Upper lobe of left lung (tissue), 6 donors: ENCODE measurements around the gene PIGM. TPM values are rescaled to one million over a fixed set of nuclear protein-coding genes. Genes with fewer than 3 reads are reported as not detected.

Experiments
- ATAC-seq, 2 donors: fragments of 200-7000 bp; cut with Tn5 transposase; one replicate each; pipeline ENCODE4 v1.9.1; 2022; ENCODE audit warnings: mild to moderate bottlenecking in 2 of 2, moderate library complexity in 2 of 2; ENCODE audit not compliant: low FRiP score in 2 of 2
- DNase-seq, 2 donors: peaks; one replicate each; pipeline ENCODE4 v3.0.0-alpha.2; 2019 to 2020
- H3K27ac ChIP-seq, 4 donors: fragments of 200-600 bp; sonication (generic); one replicate each; pipeline ENCODE4 v1.5.1; 2016 to 2019
- H3K27me3 ChIP-seq, 4 donors: fragments of 200-600 bp; sonication (generic); one replicate each; pipeline ENCODE4 v1.5.1; 2017 to 2019
- H3K36me3 ChIP-seq, 4 donors: fragments of 200-600 bp; sonication (generic); one replicate each; pipeline ENCODE4 v1.5.1; 2016 to 2019
- H3K4me1 ChIP-seq, 4 donors: fragments of 200-600 bp; sonication (generic); one replicate each; pipeline ENCODE4 v1.5.1; 2018 to 2019
- H3K4me3 ChIP-seq, 4 donors: fragments of 200-600 bp; sonication (generic); one replicate each; pipeline ENCODE4 v1.5.1; 2017 to 2019; ENCODE audit warnings: mild to moderate bottlenecking in 2 of 4, moderate library complexity in 1 of 4
- H3K9me3 ChIP-seq, 4 donors: fragments of 200-600 bp; sonication (generic); one replicate each; pipeline ENCODE4 v1.5.1; 2018 to 2019
- CTCF ChIP-seq, 6 experiments: fragments of 450-650 bp in 4 of 6; fragments of 200-600 bp in 2 of 6; sonication (generic) in 2 of 6; IDR thresholded peaks; one replicate each; pipeline ENCODE4 v1.5.1; 2016 to 2019; ENCODE audit warnings: antibody characterized with exemption in 6 of 6
- EP300 ChIP-seq, 4 donors: sonication (generic); formaldehyde crosslinking; IDR thresholded peaks; one replicate each; pipeline ENCODE4 v1.5.1; 2017; ENCODE audit warnings: antibody characterized with exemption in 4 of 4, control low read depth in 2 of 4
- POLR2A ChIP-seq, 4 donors: fragments of 450-650 bp; IDR thresholded peaks; one replicate each; pipeline ENCODE4 v1.5.1; 2016 to 2017; ENCODE audit warnings: antibody characterized with exemption in 4 of 4, mild to moderate bottlenecking in 2 of 4
- POLR2AphosphoS5 ChIP-seq, 2 donors: sonication (generic); formaldehyde crosslinking; IDR thresholded peaks; one replicate each; pipeline ENCODE4 v1.5.1; 2017; ENCODE audit warnings: antibody characterized with exemption in 2 of 2
- WGBS, 2 donors: methylation state at CpG; one replicate each; pipeline ENCODE4 v1.1.5; 2017 to 2018; 5-methylcytosine and 5-hydroxymethylcytosine counted together
- total RNA-seq, 6 donors: library from RNA; depleted of rRNA in 4 of 6; stranded (reverse); fragments of >200 nt in 4 of 6; gene quantifications; one replicate each; pipeline versions ENCODE4 v1.1.0 to v1.2.1, GENCODE V29; 2016 to 2021
- donor health status: DM: no; HTN: no; CAD: no; lungs with moderate emphysema.
- donor health status: DM: no; HTN: yes; CAD: no; lungs with severe emphysema.

PIGM gene
- total RNA-seq, 6 donors from 2014 or later, result 2.8 to 6.5 (median 6.0) TPM

GRCh38 chr1:159982280-159982679, 49.5 kb downstream of the PIGM start:
- no peak overlapping the region for H3K27ac ChIP-seq
- H3K4me1 ChIP-seq, result no peaks in the 10 kb centered on the region
- no peaks in the 10 kb centered on the region for H3K27me3 ChIP-seq
- no peak for ATAC-seq
- no peak for TF ChIP-seq EP300 (IDR thresholded peaks at IDR 0.05)
- no peak for TF ChIP-seq POLR2A (IDR thresholded peaks at IDR 0.05)
- TF ChIP-seq CTCF (IDR thresholded peaks at IDR 0.05), result no peak
- no peak for TF ChIP-seq POLR2AphosphoS5 (IDR thresholded peaks at IDR 0.05)
- 61 to 79% methylated on average over 5 of the region's 6 CpGs for WGBS, 2 donors
- no peak overlapping the region for H3K4me3 ChIP-seq
- no peaks in the 10 kb centered on the region for H3K9me3 ChIP-seq
- DNase-seq, result no peak
- H3K36me3 ChIP-seq, result no peaks in the 10 kb centered on the region

GRCh38 chr1:159981351-159982055, 50.3 kb downstream of the PIGM start:
- Histone ChIP-seq H3K4me1 (no peaks in the 10 kb centered on the region), H3K36me3 (no peaks in the 10 kb centered on the region), H3K27me3 (no peaks in the 10 kb centered on the region), H3K27ac (no peak overlapping the region), H3K9me3 (no peaks in the 10 kb centered on the region), H3K4me3 (no peak overlapping the region)
- 91 to 98% methylated on average over 6 of the region's 6 CpGs for WGBS, 2 donors
- no peak for TF ChIP-seq POLR2A (IDR thresholded peaks at IDR 0.05)
- no peak for TF ChIP-seq EP300 (IDR thresholded peaks at IDR 0.05)
- no peak for TF ChIP-seq POLR2AphosphoS5 (IDR thresholded peaks at IDR 0.05)
- no peak for TF ChIP-seq CTCF (IDR thresholded peaks at IDR 0.05)
- ATAC-seq (no peak), DNase-seq (no peak)

GRCh38 chr1:159980786-159981185, 51.0 kb downstream of the PIGM start:
- Histone ChIP-seq H3K4me1 (no peaks in the 10 kb centered on the region), H3K27me3 (no peaks in the 10 kb centered on the region), H3K9me3 (no peaks in the 10 kb centered on the region), H3K27ac (no peak overlapping the region), H3K36me3 (no peaks in the 10 kb centered on the region), H3K4me3 (no peak overlapping the region)
- no peak for ATAC-seq
- no peak for DNase-seq
- TF ChIP-seq CTCF (IDR thresholded peaks at IDR 0.05) (no peak), EP300 (IDR thresholded peaks at IDR 0.05) (no peak), POLR2AphosphoS5 (IDR thresholded peaks at IDR 0.05) (no peak), POLR2A (IDR thresholded peaks at IDR 0.05) (no peak)
- WGBS, 2 donors, result 97 to 98% methylated on average over 7 of the region's 7 CpGs

- TF ChIP-seq POLR2AphosphoS5 (IDR thresholded peaks at IDR 0.05) (no peak), CTCF (IDR thresholded peaks at IDR 0.05) (no peak), POLR2A (IDR thresholded peaks at IDR 0.05) (no peak), EP300 (IDR thresholded peaks at IDR 0.05) (no peak)
- no peaks in the 10 kb centered on the region for H3K27me3 ChIP-seq
- no peak overlapping the region for H3K27ac ChIP-seq
Measured at GRCh38 chr1:159980076-159980475, 51.7 kb downstream of the PIGM start.

GRCh38 chr1:159979257-159979656, 52.5 kb downstream of the PIGM start:
- H3K27ac ChIP-seq, result no peak overlapping the region
- H3K4me1 ChIP-seq, result no peaks in the 10 kb centered on the region
- no peak overlapping the region for H3K4me3 ChIP-seq
- no peak for ATAC-seq
- H3K36me3 ChIP-seq, result no peaks in the 10 kb centered on the region
- H3K27me3 ChIP-seq, result no peaks in the 10 kb centered on the region
- TF ChIP-seq POLR2A (IDR thresholded peaks at IDR 0.05) (no peak), CTCF (IDR thresholded peaks at IDR 0.05) (no peak), EP300 (IDR thresholded peaks at IDR 0.05) (no peak), POLR2AphosphoS5 (IDR thresholded peaks at IDR 0.05) (no peak)
- no peak for DNase-seq
- WGBS, 2 donors, result 62 to 76% methylated on average over 3 of the region's 3 CpGs
- H3K9me3 ChIP-seq, result no peaks in the 10 kb centered on the region

More at GRCh38 chr1:159980076-159980475, 51.7 kb downstream of the PIGM start:
- H3K4me1 ChIP-seq, result no peaks in the 10 kb centered on the region
- no peak for DNase-seq
- H3K9me3 ChIP-seq, result no peaks in the 10 kb centered on the region
- no peak for ATAC-seq
- H3K4me3 ChIP-seq, result no peak overlapping the region
- no peaks in the 10 kb centered on the region for H3K36me3 ChIP-seq
- 68 to 77% methylated on average over 6 of the region's 6 CpGs for WGBS, 2 donors
